HepG2 (cell line): Measurements from ENCODE around the gene SLC7A4. TPM values are rescaled to one million over a fixed set of nuclear protein-coding genes. Genes with fewer than 3 reads are reported as not detected.

Experiments
- FOXK2 ChIP-seq: fragments of 450-650 bp; IDR thresholded peaks from 2 replicates; pipeline ENCODE4 v1.6.1; 2016
- FOXP1 ChIP-seq, 2 experiments: fragments of 450-650 bp in 1 of 2; IDR thresholded peaks; 2 replicates each; pipeline ENCODE4 v1.6.1; 2017 to 2018; ENCODE audit warnings: antibody characterized with exemption in 1 of 2
- GPBP1L1 ChIP-seq: sonication (generic); formaldehyde crosslinking; IDR thresholded peaks from 2 replicates; pipeline ENCODE4 v1.5.0; 2020; ENCODE audit warnings: mild to moderate bottlenecking, missing genetic modification reagents
- POLR2A ChIP-seq, 2 experiments: IDR thresholded peaks; 2 replicates each; pipeline ENCODE4 v1.6.1; 2011; ENCODE audit warnings: low read depth in 2 of 2, low read length in 2 of 2, mild to moderate bottlenecking in 1 of 2, moderate library complexity in 1 of 2; ENCODE audit not compliant: insufficient read depth in 1 of 2
- RARG ChIP-seq: sonication (generic); formaldehyde crosslinking; IDR thresholded peaks from 2 replicates; pipeline ENCODE4 v1.4.0; 2020; ENCODE audit warnings: low read depth, mild to moderate bottlenecking, missing genetic modification reagents
- SPEN ChIP-seq: sonication (generic); formaldehyde crosslinking; IDR thresholded peaks from 2 replicates; pipeline ENCODE4 v1.5.1; 2020; ENCODE audit warnings: low read depth, mild to moderate bottlenecking, missing genetic modification reagents
- TFAP4 ChIP-seq: sonication (generic); IDR thresholded peaks from 2 replicates; pipeline ENCODE4 v1.6.1; 2016; ENCODE audit warnings: low read depth, borderline replicate concordance
- ZEB1 ChIP-seq: IDR thresholded peaks from 2 replicates; pipeline ENCODE4 v1.6.1; 2012; ENCODE audit warnings: mild to moderate bottlenecking, low read depth, inconsistent platforms; ENCODE audit not compliant: insufficient replicate concordance
- ZNF331 ChIP-seq: sonication (generic); formaldehyde crosslinking; IDR thresholded peaks from 2 replicates; pipeline ENCODE4 v1.4.0; 2020; ENCODE audit warnings: missing genetic modification reagents
- ZNF574 ChIP-seq: sonication (generic); formaldehyde crosslinking; IDR thresholded peaks from 2 replicates; pipeline ENCODE4 v1.4.0; 2020; ENCODE audit warnings: missing genetic modification reagents
- ZNF652 ChIP-seq: IDR thresholded peaks from 2 replicates; pipeline ENCODE4 v1.6.1; 2016; ENCODE audit warnings: low read depth, borderline replicate concordance
- ZNF800 ChIP-seq: sonication (generic); formaldehyde crosslinking; IDR thresholded peaks from 2 replicates; pipeline ENCODE4 v1.4.0; 2020; ENCODE audit warnings: missing genetic modification reagents
- polyA plus RNA-seq, 8 experiments: library from polyadenylated mRNA; depleted of rRNA in 3 of 8; stranded (reverse) in 7 of 8; unstranded in 1 of 8; fragments of >200 nt; fragmentation: Illumina TruSeq in 4 of 8; extraction: Trizol in 4 of 8; gene quantifications; 2 replicates each; pipeline versions ENCODE4 v1.2.1 to v1.2.3, GENCODE V29; 2011 to 2016; ENCODE audit warnings: low read depth in 4 of 8, missing spikeins in 1 of 8, mixed read lengths in 1 of 8; ENCODE audit not compliant: insufficient read depth in 1 of 8
- total RNA-seq, 5 experiments: library from RNA; depleted of rRNA; stranded (reverse); fragments of >200 nt; fragmentation: Illumina TruSeq; extraction: Trizol; gene quantifications; 2 replicates each; pipeline ENCODE4 v1.2.3, GENCODE V29; 2016; ENCODE audit warnings: low read depth in 1 of 5

Gene SLC7A4
- total and polyA plus RNA-seq, 2 of the 13 experiments (the other 11 are each of a cell fraction or from before 2014, with no cell fraction given) = not detected

GRCh38 chr22:21003782-21004181 is 28.6 kb downstream of the SLC7A4 start (continued):
- TF ChIP-seq ZNF574 = peak; percentile 27; the same call in 1 of the 2 replicates
- TF ChIP-seq RARG (CRISPR knock-in tag) = no peak
- TF ChIP-seq FOXK2 = no peak
- no peak for TF ChIP-seq ZNF331 (CRISPR knock-in tag)
- TF ChIP-seq ZNF800 (CRISPR knock-in tag) = no peak
- no peak for TF ChIP-seq ZEB1
- TF ChIP-seq FOXP1 (IDR thresholded peaks at IDR 0.05) = no peak
- no peak for TF ChIP-seq FOXP1 (CRISPR knock-in tag; IDR thresholded peaks at IDR 0.05)
- TF ChIP-seq SPEN (CRISPR knock-in tag) = no peak
- peak in 1 of 2 experiments; percentile 36; a peak in 1 of 4 replicates for TF ChIP-seq POLR2A (IDR thresholded peaks at IDR 0.05; ENCODE audit: insufficient read depth in 1 of 2, low read depth in 2 of 2, low read length in 2 of 2)
- no peak for TF ChIP-seq GPBP1L1 (CRISPR knock-in tag)
- peak; percentile 63; the same call in 1 of the 2 replicates for TF ChIP-seq TFAP4
- TF ChIP-seq ZNF652 (CRISPR knock-in tag) = no peak
